ENCODE measurements around the gene GALNT2. TPM values are rescaled to one million over a fixed set of nuclear protein-coding genes. Genes with fewer than 3 reads are reported as not detected.

The GALNT2 gene
- total RNA-seq, 1 donor from 2014 or later, result 32.8 TPM

DNA sequence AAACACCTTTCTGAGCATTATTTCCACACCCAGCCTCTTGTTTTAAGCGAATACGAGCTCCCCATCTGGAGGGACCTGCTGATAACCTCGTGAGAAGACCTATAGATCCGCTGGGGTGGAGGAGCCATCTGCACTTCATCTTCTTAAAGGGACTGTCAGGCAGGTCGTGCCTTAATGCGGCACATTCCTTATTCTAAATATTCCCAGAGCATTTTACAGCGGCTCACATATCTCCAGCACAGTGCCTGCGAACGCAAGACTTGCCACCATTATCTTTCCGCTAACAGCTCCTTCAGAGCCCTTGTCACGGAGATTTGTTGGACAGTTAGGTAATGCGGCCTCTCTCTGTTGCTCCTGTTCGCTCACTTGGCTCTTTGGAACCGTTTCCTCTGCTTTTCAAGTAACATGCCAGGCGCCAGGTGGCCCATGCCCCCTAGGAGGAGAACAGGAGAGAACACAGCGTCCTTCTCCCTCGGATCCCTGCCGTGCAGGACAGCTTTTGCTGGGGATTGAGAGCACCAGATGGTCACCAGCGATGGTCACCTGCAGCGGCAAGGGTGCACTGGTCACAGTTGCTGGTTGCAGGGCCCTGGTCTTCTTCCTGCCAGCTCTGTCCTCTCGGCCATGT is 196.6 kb downstream of the GALNT2 start:
- no peak for DNase-seq

DNA sequence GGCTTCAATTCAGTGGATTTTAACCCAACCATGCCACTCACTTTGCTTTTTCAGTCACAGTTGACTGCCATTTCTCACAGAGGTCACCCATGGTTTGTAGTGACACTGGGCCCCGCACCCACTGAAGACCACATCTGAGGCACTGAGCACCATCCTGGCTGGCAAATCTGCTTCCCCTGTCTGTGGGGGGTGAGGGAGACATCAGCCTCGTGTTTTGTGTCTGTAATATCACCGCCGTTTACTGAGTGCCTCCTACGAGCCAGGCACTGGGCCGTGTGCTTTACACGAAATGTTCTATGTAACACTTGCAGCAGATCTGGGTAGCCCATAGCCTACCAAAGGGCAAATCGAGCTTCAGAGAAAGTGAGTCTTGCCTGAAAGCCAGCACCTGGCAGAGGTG is 197.3 kb downstream of the GALNT2 start:
- no peak for DNase-seq

DNA sequence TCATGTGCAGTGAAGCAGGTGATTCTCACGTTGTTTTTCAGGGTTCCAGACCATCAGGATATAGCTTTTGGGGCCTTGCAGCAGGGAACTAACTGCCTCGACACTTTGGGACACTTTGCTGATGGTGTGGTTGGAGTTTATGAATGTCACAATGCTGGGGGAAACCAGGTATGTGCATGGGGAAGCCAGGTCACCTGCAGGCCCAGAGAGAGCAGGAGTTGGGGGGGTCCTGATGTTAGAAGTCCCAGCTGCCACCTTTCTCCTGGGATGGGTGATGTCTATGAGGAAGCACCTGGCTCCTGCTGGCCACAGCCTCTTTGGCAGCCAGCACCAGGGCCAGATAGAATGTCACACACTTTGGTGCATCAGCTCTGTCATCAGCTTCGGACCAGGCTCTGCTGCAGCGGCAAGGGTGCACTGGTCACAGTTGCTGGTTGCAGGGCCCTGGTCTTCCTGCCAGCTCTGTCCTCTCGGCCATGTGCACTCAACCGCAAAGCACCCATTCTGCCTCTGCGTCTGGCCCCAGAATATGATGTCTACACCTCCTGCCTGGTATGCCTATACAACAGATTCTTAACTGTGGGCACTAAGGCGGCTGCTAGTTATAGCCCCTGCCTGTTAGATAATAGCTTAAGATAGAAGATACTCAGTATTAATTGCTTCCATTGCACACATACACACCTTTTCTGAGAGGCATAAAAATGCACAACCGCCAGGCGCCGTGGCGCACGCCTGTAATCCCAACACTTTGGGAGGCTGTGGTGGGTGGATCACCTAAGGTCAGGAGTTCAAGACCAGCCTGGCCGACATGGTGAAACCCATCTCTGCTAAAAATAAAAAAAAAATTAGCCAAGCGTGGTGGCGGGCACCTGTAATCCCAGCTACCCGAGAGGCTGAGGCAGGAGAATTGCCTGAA is 198.4 kb downstream of the GALNT2 start:
- DNase-seq, result no peak

DNA sequence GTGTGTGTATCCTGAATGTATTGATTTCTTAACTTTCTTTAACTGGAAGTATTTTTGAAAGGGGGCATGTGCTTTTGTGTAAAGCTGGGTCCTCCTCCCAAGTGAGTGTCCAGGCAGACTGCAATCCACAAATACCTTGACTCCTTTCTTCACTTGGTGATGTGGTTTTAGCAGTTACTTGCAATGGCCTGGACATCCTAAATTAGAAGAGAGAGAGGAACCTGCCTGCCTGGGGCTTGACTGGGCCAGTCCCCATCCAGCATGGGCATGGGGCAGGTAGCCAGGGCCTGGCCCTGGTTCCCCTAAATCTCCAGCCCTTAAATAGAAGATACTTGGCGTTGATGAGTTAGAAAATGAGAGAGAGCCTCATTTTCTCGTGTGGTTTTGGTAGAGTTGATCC is 199.4 kb downstream of the GALNT2 start:
- no peak for DNase-seq

DNA sequence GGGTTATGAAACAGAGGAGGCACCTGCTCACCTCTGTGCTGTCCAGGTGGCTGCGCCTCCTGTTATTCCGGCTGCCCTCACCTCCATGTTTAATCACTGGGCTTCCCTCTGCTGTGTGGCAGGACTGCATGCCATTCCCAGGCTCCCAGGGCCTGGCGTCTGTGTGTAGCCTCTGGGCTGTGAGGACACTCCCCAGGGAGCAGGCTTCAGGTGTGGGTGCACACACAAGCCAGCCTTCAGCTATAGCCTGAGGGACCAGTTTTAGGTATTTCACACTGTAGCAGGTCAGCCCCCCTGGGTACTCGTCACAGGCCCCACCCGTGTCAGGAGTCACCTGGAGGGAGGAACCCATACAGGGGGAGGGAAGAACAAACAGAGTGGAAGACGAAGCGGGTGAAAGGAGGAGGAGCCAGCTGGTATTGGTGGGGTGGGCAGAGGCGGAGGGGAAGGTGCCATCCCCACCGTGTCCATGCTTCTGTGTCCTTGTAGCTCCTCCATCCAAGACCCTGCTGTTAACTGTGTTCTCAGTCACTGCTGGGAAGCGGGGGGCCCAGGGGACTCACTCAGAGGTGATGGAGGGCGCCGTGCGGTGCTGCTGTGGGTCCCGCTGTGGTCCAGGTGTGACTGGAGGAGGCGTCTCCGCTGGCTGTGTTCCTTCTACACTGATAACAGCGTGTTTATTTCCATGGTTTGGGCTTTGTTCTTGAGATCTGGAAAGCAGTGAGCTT is 200.5 kb downstream of the GALNT2 start:
- DNase-seq, result no peak

- DNase-seq, result no peak
These were observed 201.5 kb downstream of the GALNT2 start for GRCh38 chr1:230268371-230269170.

- no peak for DNase-seq
These were observed 203.1 kb downstream of the GALNT2 start for GRCh38 chr1:230270185-230270558.

- peak; percentile 43 for DNase-seq
These were observed 203.7 kb downstream of the GALNT2 start for GRCh38 chr1:230270559-230271281.

- DNase-seq, result no peak
These were observed 204.4 kb downstream of the GALNT2 start for GRCh38 chr1:230271300-230272035.

DNA sequence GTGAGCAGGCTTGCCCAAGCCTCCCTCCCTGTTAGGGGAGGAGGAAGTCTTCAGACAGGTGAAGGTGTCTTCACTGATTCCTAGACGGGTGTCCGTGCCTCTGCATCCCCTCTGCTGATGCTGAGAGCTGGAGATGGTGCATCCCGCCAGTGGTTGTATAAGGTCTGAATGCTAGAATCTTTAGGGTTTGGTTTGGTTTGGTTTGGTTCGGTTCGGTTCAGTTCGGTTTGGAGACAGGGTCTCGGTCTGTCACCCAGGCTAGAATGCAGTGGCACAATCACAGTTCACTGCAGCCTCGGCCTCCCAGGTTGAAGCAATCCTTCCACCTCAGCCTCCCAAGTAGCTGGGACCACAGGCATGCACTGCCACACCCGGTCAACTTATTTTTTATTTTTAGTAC is 205.5 kb downstream of the GALNT2 start:
- DNase-seq, result no peak

- DNase-seq, result no peak
These were observed 206.2 kb downstream of the GALNT2 start for GRCh38 chr1:230273141-230273710.

- no peak for DNase-seq
These were observed 207.2 kb downstream of the GALNT2 start for GRCh38 chr1:230274254-230274653.

DNA sequence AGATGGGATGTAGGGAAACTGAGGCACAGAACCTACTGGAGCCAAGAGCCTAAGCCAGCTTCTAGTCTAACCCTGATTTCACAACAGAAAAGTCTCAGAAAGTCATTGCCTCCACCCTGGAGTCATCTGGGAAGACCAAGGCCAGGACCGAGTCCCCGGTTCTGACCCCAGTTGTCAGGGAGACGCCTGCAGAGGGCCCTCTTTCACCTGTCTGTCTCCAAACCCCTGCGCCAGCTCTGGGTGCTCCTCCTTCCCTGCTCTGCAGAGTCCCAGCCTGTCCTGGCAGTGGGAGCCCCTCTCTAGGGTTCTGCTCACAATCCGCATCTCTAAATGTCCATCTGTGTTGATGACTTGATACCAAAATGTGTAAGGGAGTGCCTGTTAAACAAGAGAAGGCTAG is 209.4 kb downstream of the GALNT2 start:
- no peak for DNase-seq

DNA sequence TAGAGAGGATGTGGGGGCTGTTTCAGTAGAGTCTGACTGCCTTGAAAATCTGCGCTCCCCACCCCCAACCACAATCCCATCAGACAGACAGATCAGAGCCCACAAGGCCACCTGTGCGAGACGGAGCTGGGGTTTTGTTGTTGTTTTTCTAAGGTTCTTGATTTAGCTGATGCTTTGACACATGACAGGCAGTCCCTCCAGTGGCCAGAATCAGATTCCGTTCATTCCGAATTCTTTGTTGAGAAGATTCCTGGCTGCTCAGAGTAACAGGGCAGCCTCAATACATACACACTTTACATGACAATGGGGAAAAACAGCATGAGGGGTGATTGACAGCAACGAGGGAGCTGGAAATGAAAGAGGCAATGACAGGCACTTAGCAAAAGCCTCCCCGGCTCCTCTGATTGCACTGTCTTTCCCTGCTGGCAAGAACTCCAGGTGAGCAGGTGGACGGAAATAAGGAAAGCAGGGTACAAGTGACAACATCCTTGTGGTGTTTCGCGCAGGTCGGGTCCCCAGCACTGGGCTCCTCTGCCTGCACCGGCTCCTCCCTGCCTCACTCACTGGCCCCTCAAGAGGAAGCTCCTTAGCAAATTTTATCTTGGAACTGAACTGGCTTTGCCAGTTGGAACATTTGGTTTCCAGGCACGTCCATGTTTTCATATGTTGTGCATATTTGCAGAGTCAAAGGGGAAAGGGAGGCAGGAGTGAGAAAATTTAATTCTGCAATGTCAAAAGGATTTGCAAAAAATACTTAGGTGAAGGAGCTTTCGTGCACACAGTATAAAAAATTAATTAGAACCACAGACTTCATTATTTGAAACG is 210.4 kb downstream of the GALNT2 start:
- no peak for DNase-seq

GRCh38 chr1:230278376-230278775 is 211.3 kb downstream of the GALNT2 start:
- DNase-seq, result no peak

- no peak for DNase-seq
These were observed 212.0 kb downstream of the GALNT2 start for GRCh38 chr1:230278871-230279582.

DNA sequence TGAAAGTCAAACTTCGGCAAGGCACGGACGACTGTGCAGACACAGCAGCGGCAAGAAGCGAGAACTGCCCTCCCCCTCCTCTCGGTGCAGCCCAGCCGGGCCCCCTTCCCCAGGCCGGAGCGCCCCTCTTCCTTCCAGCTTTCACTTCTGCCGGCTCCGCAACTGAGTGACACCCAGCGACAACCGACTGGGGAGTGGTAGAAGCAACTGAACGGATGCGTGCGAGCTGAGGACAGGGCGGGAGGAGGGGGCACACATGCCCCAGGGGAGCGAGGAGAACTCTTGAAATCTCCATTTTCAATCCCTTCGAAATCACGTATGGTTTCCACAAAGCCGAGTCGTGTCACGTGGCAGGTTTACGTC is 212.5 kb downstream of the GALNT2 start:
- DNase-seq, result no peak

- DNase-seq, result no peak
These were observed 213.2 kb downstream of the GALNT2 start for GRCh38 chr1:230280054-230280795.
